HL-60/S4 (cell line): Measurements from ENCODE around the gene GSTP1.
"Not testable (repeated sequence)": the region's sequence is repeated elsewhere in the genome, so short reads cannot be mapped to it uniquely, and the experiment has no call there.

ENCODE experiments used
- in situ Hi-C: fragments of 300-500 bp; cut with MboI; formaldehyde crosslinking; loops from 2 replicates; pipeline ENCODE4 v1.14.3; 2022; ENCODE audit warnings: low sequenced_read_pairs

GSTP1 gene

DNA sequence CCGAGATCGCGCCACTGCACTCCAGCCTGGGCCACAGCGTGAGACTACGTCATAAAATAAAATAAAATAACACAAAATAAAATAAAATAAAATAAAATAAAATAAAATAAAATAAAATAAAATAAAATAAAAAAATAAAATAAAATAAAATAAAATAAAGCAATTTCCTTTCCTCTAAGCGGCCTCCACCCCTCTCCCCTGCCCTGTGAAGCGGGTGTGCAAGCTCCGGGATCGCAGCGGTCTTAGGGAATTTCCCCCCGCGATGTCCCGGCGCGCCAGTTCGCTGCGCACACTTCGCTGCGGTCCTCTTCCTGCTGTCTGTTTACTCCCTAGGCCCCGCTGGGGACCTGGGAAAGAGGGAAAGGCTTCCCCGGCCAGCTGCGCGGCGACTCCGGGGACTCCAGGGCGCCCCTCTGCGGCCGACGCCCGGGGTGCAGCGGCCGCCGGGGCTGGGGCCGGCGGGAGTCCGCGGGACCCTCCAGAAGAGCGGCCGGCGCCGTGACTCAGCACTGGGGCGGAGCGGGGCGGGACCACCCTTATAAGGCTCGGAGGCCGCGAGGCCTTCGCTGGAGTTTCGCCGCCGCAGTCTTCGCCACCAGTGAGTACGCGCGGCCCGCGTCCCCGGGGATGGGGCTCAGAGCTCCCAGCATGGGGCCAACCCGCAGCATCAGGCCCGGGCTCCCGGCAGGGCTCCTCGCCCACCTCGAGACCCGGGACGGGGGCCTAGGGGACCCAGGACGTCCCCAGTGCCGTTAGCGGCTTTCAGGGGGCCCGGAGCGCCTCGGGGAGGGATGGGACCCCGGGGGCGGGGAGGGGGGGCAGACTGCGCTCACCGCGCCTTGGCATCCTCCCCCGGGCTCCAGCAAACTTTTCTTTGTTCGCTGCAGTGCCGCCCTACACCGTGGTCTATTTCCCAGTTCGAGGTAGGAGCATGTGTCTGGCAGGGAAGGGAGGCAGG lies at the start of gene GSTP1:
Gene GSTP1 (plus strand): TSS at position 566 of the 958 bp plus-strand sequence. CDS start 32 bp downstream, at position 598.
- in situ Hi-C loops = no loop called here

DNA sequence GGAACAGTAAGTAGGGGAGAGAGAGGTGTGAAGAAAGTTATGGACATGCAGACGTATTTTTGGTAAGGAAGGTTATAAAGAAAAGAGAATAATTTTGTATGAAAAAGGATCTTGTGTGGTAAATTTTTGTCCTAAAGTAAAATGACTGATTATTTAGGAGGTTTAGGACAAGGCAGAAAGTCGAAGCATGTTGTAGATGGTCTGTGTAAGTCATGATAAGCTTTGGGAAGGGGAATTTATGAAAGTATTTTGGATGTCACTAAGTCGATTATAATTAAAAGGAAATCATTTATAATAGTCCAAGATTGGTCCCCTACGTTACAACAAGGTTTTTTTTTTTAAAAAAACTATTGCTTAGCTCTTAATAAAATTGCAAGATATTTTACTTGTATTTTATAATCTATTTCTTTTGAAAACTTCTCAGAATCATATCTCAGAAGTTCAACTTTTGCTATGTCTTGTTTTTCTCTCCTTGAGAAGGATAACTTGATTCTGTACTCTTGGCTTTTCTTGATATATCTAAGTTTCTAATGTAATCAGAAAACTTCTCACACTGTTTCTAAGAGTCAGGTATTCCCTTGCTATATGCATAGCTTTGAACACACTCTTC lies 49.4 kb upstream of the GSTP1 start:
- in situ Hi-C loops = no loop called here

DNA sequence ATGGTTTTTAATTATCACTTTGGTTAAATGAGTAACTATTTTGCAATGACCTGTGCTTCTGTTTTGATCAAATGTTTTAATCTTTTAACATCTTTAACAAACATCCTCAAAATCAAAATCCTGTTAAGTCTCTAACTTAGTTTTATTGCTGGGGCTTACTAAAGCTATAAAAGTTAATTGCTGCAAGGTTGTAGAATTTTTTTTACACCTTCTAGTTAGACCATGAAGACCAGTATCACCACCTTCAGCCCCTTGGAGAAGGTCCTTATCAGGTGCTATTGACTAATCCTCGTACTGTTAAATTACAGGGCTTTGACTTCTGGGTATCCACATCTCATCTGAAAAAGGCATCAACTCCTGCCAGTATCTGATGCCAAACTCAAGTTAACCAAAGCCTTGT lies 48.1 kb upstream of the GSTP1 start:
- in situ Hi-C loops = no loop called here

DNA sequence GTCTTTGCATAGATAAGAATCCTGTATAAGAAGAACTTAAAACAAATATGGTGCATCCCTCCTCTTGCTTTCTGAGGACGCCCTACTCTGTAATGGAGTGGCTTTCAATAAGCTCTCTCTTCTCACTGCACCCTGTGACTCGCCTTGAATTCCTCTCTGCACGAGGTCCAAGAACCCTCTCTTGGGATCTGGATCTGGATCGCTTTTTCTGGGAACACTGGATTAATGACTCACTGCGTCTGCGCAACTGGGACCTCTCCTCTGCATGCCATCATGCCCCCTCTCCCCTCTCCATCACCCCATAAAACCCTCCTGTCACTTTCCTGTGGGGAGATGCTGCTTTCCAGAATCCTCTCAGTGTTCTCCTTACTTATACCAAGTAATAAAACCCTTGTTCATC lies 45.3 kb upstream of the GSTP1 start:
- in situ Hi-C loops = no loop called here

DNA sequence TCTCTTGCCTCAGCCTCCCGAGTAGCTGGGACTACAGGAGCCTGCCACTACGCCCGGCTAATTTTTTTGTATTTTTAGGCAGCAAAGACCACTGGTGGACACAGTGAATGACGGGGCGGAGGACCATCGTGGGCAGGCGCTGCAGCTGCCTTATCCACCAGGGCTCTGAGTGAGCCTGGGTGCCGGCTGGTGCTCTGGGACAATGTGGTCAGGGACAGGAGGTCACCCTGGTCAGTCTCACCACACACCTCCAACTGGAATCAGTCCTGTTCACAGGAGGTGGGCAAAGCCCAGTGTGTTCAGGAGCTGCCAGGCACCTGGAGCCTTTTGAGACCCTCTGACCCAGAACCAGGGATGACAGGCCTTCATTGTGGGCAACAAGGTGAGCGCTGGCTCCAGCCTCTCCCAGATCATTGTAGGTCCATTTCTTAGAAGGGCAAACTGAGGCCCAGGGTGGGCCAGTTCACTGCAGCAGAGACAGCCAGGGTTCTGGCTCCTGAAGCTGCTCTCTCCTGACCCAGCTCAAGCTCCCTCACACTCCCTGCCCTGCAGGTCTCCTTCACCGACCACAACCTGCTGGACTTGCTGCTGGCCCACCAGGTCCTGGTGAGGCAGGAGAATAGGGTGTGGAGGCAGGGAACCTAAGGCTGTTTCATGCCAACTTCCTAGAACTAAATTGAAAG lies 44.6 kb upstream of the GSTP1 start:
- in situ Hi-C loops = no loop called here

DNA sequence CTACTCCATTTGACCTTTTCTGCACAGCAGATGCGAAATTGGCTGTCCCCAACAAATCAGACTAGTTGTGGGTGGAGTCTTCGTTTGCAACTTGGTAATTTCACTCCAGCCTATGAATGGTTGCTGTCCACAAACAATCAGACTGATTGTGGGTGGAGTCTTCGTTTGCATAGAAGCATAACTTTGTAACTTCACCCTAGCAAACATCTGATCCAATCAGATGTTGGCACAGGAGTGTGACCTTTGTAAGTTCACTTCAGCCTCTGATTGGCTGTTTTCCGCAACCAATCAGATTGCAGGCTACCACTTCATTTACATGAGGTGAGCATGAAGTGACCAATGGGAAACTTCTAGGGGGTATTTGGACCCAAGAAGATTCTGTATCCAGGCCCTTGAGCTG lies 44.1 kb upstream of the GSTP1 start:
- in situ Hi-C loops = no loop called here

DNA sequence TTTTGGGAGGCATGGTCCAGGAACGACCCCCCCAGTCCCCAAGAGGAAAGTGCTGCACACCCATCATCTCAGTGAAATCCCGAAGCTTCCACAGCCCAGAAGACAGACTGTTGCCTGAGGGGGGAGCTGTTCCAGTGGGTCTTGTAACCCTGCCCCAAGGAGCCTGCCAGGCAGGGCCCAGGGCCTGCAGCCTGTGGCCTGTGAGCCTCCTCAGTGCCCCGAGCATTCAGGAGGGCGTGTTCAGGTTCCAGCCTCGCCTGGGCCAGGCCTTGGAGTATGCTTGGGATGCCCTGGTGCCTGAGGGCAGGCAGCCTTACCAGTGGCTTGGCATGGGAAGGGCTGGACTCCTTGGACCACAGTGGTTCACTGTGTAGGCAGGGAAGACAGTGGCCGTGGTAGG lies 42.4 kb upstream of the GSTP1 start:
- in situ Hi-C loops = no loop called here

DNA sequence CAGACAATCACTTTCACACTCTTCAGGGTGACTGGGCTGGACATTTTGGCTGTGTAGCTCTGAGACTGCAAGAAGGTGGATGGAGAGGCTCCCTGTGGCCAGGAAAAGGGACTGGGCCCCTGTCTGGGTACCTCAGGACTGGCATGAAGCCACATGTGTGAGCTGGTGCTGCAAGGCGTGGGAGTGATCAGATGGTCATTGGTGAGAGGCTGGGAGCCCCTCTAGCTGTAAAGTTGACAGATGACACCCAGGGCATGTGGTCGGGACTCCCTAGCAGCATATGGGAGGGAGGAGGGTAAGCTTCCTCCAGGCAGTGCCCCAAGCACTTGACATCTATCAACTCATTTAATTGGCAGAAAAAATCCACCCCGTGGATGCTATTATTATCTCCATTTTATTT lies 41.4 kb upstream of the GSTP1 start:
- in situ Hi-C loops = no loop called here

DNA sequence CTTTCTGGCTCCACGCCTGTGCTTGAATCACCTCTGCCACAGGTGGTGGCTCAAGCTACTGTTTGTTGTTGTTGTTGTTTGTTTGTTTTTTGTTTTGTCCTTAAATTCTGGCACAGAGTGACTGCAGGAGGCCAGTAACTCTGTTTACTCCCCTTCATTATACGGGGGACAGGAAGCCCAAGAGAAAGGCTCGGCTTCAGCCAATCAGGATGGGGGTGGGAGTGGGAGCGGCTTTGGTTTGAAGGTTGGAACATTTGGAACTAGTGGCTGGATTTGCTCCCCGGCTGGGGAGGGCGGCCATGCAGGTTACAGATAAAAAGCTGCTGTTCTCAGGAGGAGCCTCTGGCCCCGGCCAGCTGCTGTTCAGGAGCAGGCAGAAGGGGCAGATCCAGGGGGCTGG lies 40.6 kb upstream of the GSTP1 start:
- in situ Hi-C loops = no loop called here

DNA sequence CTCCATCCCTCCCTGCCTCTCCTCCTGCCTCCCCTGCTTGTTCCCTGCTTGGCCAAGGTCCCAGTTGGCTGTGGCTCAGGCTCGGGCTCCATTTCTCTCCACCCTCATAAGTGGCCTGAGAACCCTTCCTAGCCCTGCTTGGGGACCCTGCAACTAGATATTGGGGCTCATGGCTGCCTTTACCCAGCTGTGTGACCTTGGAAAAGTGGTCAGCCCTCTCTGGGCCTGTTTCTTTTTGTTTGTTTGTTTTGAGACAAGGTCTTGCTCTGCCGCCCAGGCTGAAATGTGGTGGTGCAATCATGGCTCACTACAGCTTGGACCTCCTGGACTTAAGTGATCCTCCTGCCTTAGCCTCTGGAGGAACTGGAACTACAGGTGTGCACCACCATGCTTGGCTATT lies 40.0 kb upstream of the GSTP1 start:
- in situ Hi-C loops = no loop called here

DNA sequence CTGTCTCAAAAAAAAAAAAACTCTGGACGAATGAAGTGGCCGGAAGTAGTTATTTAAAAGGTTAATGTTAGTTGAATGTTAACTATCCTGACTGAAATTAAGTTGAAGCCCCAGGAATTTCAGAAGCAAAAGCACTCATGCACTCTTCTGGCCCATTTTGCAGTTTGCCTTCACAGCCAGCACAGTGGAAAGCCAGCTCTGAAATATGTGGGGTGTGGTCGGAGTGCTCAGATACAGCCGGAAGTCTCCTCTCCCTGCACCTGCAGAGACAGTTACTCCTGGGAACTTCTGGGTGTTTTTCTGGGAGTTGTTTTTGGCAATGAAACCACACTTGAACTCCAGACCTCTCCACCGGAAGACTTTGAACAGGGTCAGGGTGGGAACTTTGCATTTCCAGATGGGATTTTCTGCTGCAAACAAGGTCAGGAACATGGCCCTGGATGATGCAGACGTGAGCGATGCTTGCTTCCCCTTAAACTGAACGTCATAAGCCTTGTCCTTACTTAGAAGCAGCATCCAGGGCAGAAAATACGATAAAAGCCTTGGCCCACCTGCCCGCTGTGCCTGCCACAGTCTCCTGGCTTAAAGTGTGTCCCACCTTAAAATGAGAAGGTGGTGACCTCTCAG lies 38.9 kb upstream of the GSTP1 start:
- in situ Hi-C loops = no loop called here

DNA sequence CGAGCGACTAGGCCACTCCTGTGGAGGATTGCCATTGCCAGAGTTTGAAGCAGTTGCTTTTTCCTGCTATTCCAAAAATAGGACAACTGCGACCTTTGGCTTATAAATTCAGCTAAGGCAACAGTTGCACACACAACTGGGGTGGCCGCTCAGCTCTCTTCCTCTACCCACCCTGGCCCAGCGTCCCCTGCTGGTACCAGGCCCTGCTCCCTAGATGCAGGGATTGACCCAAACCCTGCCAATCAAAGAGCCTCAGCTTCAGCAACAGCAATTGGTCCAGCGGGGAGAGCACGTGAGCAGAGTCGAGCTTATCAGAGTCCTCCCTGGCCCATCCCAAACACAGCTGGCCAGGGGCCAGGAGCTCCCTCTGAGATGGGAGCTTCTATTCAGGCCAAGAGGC lies 38.3 kb upstream of the GSTP1 start:
- in situ Hi-C loops = no loop called here

DNA sequence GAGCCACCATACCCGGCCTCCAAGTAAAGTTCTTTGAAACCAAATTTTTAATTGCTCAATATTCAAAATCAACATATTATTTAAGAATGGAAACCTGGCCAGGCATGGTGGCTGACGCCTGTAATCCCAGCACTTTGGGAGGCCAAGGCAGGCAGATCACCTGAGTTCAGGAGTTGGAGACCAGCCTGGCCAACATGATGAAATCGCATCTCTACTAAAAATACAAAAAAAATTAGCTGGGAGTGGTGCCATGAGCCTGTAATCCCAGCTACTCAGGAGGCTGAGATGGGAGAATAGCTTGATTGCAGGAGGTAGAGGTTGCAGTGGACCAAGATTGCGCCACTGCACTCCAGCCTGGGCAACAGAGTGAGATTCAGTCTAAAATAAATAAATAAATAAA lies 35.5 kb upstream of the GSTP1 start:
- in situ Hi-C loops = not testable (repeated sequence)

DNA sequence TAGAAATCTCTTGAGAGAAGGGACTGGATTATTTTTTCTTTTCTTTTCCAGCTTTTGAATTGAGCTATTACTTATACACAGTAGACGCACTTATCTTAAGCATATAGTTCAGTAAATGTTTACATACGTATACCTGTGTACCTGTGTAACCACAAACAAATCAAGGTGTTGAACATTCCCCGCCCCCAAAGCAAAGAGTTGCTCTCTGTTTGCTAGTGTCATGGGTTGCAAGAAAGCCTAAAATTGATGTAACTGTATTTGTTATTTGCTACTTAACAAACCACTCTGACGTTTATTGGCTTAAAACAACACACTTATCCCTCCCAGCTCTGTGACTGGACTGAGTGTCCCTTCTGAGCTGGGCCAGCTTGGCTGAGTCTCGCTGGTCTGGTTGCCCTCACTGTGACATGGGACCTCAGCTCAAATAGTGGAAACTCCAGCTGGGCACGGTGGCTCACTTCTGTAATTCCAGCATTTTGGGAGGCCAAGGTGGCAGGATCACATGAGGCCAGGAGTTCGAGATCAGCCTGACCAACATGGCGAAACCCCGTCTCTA lies 35.0 kb upstream of the GSTP1 start:
- in situ Hi-C loops = no loop called here

DNA sequence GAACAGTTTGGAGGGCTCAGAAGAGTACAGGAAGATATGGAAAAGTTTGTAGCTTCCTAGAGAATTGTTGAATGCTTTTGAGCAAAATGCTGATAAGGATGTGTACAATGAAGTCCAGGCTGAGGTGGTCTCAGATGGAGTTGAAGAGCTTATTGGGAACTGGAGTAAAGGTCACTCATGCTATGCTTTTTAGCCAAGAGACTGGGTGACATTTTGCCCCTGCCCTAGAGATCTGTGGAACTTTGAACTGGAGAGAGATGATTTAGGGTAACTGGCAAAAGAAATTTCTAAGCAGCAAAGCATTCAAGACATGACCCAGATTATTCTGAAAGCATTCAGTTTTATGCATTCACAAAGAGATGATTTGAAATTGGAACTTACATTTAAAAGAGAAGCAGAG lies 32.5 kb upstream of the GSTP1 start:
- in situ Hi-C loops = no loop called here

DNA sequence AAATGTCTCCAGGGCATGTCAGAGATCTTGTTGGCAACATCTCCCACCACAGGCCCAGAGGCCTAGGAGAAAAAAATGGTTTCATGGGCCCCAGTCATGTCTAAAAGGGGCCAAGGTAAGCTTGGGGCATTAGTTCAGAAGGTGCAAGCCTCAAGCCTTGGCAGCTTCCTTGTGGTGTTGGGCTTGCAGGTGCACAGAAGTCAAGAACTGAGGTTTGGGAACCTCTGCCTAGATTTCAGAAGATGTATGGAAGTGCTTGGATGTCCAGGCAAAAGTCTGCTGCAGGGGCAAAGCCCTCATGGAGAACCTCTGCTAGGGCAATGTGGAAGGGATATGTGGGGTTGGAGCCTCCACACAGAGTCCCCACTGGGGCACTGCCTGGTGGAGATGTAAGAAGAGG lies 31.9 kb upstream of the GSTP1 start:
- in situ Hi-C loops = not testable (repeated sequence)

DNA sequence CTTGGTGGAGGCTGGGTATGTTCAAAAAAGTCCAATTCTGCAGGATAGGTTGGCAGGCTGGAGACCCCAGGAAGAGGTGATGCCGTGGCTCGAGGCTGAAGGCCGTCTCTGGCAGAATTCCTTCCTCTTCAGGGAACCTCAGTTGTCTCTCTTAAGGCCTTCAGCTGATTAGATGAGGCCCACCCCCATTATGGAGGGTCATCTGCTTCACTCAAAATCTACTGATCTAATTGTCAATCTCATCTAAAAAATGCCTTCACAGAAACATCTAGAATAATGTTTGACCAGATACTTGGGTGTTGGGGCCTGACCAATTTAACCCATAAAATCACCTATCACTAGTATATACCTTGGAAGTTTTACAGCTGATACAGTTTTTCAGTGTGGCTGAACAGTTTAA lies 27.4 kb upstream of the GSTP1 start:
- in situ Hi-C loops = no loop called here

DNA sequence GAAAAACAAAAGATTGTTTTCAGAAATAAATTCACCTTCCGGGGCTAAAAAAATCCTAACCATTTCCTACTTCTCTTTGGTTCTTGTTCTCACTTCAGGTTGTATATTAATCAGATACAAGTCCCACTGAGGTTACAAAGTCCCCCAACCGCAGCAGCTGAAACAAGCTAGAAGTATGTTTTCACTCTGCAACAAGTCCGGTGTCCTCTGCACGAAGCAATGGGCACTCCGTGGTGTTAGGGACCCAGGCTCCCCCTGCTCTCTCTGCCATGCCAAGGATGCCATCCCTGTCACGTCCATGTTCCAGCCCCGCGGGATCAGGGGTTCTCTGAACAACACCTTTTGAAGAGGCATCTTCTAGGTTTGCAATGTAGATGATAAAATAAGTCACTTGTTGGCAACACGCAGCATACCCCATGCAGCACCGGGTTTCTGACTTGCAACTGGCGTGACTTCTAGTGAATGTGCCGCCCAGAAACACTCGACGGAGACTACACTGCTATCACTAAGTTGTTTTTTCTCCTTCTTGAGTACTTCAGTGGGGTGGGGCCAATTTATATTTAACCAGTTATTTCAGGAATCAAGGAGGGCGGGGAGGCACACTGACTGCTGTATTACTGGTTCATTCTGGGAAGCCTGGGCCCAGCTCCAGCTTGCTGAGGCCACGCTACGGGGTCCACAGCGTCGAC lies 25.4 kb upstream of the GSTP1 start:
- in situ Hi-C loops = no loop called here

DNA sequence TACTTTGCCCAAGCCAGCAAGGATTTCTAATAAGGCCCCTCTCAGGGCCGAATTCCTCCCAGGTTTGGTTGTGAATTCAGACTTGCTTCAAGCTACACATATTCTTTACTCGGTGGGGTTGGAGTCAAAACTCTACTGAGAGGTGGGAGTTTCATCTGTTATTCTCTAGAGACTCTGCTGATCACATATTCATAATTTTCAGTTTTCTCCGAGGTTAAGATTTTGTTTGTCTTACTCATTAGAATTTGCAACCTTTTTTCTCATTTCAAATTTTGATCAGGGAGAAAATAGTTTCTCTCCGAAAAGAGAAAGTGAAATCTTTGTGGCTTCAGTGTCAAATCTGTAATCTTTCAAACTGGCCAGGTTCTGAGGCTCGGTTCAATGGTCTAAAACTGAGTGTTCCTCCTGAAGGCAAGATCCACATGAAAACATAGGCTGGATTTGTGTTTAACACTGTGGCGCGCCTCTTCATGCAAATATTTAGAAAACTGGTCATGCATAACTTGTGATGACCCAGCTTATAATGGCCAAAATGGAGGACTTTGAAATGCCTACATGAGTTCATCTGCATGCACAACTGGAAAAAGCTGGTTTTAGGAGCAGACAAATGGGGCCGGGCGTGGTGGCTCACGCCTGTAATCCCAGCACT lies 21.5 kb upstream of the GSTP1 start:
- in situ Hi-C loops = no loop called here
